Measurements from ENCODE around the gene TFB2M. TPM values are rescaled to one million over a fixed set of nuclear protein-coding genes. Genes with fewer than 3 reads are reported as not detected.

TFB2M gene
- total RNA-seq, 1 experiment from 2014 or later = 27.7 TPM

GRCh38 chr1:246567646-246568235, 1.7 kb upstream of the TFB2M start:
- Mint-ChIP-seq H3K27me3 (ENCODE audit: low read depth) (no peaks in the 10 kb centered on the region), H3K4me3 (peak overlapping the region; percentile 97 to 98), H3K9me3 (0 out of 5 replicates have a peak, but pooled peaks cover 0 to 2% of the 10 kb centered on the region in 2 experiments), H3K4me1 (peaks cover 13 to 14% of the 10 kb centered on the region in 2 experiments), H3K36me3 (ENCODE audit: insufficient read depth in 1 of 3, low read depth in 3 of 3) (peaks cover 2 to 18% (median 12%) of the 10 kb centered on the region in 3 experiments), H3K27ac (peak overlapping the region in 1 of 3 experiments; percentile 23; a peak in 1 of 7 replicates)
- H2AK5ac ChIP-seq (ENCODE audit: insufficient read length, low read length) = no peak overlapping the region
- H3K79me1 ChIP-seq (ENCODE audit: insufficient read depth, low read depth, low read length, poor library complexity, severe bottlenecking) = peaks cover 4% of the 10 kb centered on the region
- no peak for DNase-seq
- no peak overlapping the region for H2BK15ac ChIP-seq (ENCODE audit: low read depth, low read length)
- H3K9me3 ChIP-seq (ENCODE audit: control insufficient read depth, low read depth, low read length) = no peaks in the 10 kb centered on the region
- H3T11ph ChIP-seq (ENCODE audit: low read length) = no peak overlapping the region
- H3K4me1 ChIP-seq (ENCODE audit: insufficient read depth, low read length) = no peaks in the 10 kb centered on the region; the same call in 1 of the 2 replicates
- H3K14ac ChIP-seq (ENCODE audit: insufficient read depth, low read length) = no peak overlapping the region
- peak overlapping the region; percentile 41 for H3K9ac ChIP-seq (ENCODE audit: extremely low read depth, insufficient read length, low read length)
- H3K23ac ChIP-seq (ENCODE audit: insufficient read length, low read depth, low read length) = no peak overlapping the region
- no peaks in the 10 kb centered on the region for H4K20me1 ChIP-seq (ENCODE audit: control insufficient read depth, insufficient read depth, insufficient read length)
- no CpG with 5 or more reads among the region's 4 CpGs for WGBS (ENCODE audit: extremely low coverage, insufficient read length, low lambda C conversion rate)
- H3K79me2 ChIP-seq (ENCODE audit: insufficient read depth, low read length) = peaks cover 14% of the 10 kb centered on the region; the same call in 1 of the 2 replicates
- no peak overlapping the region for H3K18ac ChIP-seq (ENCODE audit: insufficient read length, low read depth, low read length)
- H3K27ac ChIP-seq (ENCODE audit: insufficient read length, low read depth, low read length) = no peak overlapping the region
- H4K5ac ChIP-seq (ENCODE audit: insufficient read length, low read depth, low read length) = no peak overlapping the region
- peak overlapping the region; percentile 58 for H3K4me2 ChIP-seq (ENCODE audit: insufficient read depth, insufficient read length, low read length)
- peaks cover 7% of the 10 kb centered on the region for H3K23me2 ChIP-seq (ENCODE audit: insufficient read length, low read depth, low read length, poor library complexity, severe bottlenecking)
- no peaks in the 10 kb centered on the region for H3K27me3 ChIP-seq (ENCODE audit: insufficient read depth, low read length)
- H2AFZ ChIP-seq (ENCODE audit: low read length) = no peak overlapping the region
- H4K91ac ChIP-seq (ENCODE audit: insufficient read length, low read depth, low read length) = no peak overlapping the region
- no peak overlapping the region for H3K4ac ChIP-seq (ENCODE audit: low read depth, low read length)
- no peak overlapping the region for H2BK120ac ChIP-seq (ENCODE audit: low read depth, low read length, poor library complexity, severe bottlenecking)
- no peak overlapping the region for H4K8ac ChIP-seq (replicated peaks; ENCODE audit: insufficient read length, low read depth, low read length)
- no peak overlapping the region for H3K56ac ChIP-seq (ENCODE audit: insufficient read length, low read depth, low read length)
- no peak overlapping the region for H2BK20ac ChIP-seq (ENCODE audit: low read depth, low read length, poor library complexity, severe bottlenecking)
- no peak for TF ChIP-seq CTCF (conservative IDR thresholded peaks at IDR 0.05)
- H2BK5ac ChIP-seq (ENCODE audit: insufficient read length, low read length) = no peak overlapping the region
- H2BK12ac ChIP-seq (ENCODE audit: insufficient read length, low read depth, low read length) = no peak overlapping the region

All from H9 (cell line).